Mesothelial cell of epicardium (in vitro differentiated cells): ENCODE data around the gene OSER1. TPM values are rescaled to one million over a fixed set of nuclear protein-coding genes. Genes with fewer than 3 reads are reported as not detected.
"Not testable (repeated sequence)": the region's sequence is repeated elsewhere in the genome, so short reads cannot be mapped to it uniquely, and the experiment has no call there.

Source experiments
- DNase-seq, 2 experiments: peaks; one replicate each; pipeline ENCODE4 v3.0.0; 2021; ENCODE audit warnings: low spot score in 2 of 2; ENCODE audit not compliant: unreplicated experiment in 2 of 2
- H3K27ac Mint-ChIP-seq: 2 replicates; pipeline ENCODE4 v1.8.0; 2021; ENCODE audit warnings: mixed read lengths
- H3K27me3 Mint-ChIP-seq: 2 replicates; pipeline ENCODE4 v1.8.0; 2021; ENCODE audit warnings: low read depth, mixed read lengths
- H3K36me3 Mint-ChIP-seq: 2 replicates; pipeline ENCODE4 v1.8.0; 2021; ENCODE audit warnings: mixed read lengths
- H3K4me1 Mint-ChIP-seq: 2 replicates; pipeline ENCODE4 v1.8.0; 2021; ENCODE audit warnings: mixed read lengths
- H3K4me3 Mint-ChIP-seq: 2 replicates; pipeline ENCODE4 v1.8.0; 2021; ENCODE audit warnings: mild to moderate bottlenecking, moderate library complexity, mixed read lengths
- H3K9me3 Mint-ChIP-seq: 2 replicates; pipeline ENCODE4 v1.8.0; 2021; ENCODE audit warnings: mixed read lengths
- CTCF ChIP-seq: fragments of 200-600 bp; sonication (generic); IDR thresholded peaks from one replicate; pipeline ENCODE4 v1.5.0; 2021; ENCODE audit warnings: antibody characterized with exemption; ENCODE audit not compliant: unreplicated experiment
- total RNA-seq: library from RNA; stranded (reverse); gene quantifications from 3 replicates; pipeline ENCODE4 v1.2.1, GENCODE V29; 2021

OSER1 gene
- total RNA-seq, 1 donor from 2014 or later = 31.5 TPM

GRCh38 chr20:44245977-44246376 lies 35.4 kb upstream of the OSER1 start:
- Mint-ChIP-seq H3K9me3 (no peaks in the 10 kb centered on the region), H3K4me1 (peaks cover 9% of the 10 kb centered on the region), H3K27me3 (peaks cover 54% of the 10 kb centered on the region), H3K27ac (no peak overlapping the region), H3K36me3 (no peaks in the 10 kb centered on the region), H3K4me3 (no peak overlapping the region)
- DNase-seq = no peak
- TF ChIP-seq CTCF = no peak

- no peaks in the 10 kb centered on the region for H3K36me3 Mint-ChIP-seq
- no peak for DNase-seq
- no peak overlapping the region for H3K27ac Mint-ChIP-seq
- H3K9me3 Mint-ChIP-seq = no peaks in the 10 kb centered on the region
- peaks cover 2% of the 10 kb centered on the region for H3K4me1 Mint-ChIP-seq
- H3K27me3 Mint-ChIP-seq = peaks cover 44% of the 10 kb centered on the region
- H3K4me3 Mint-ChIP-seq = no peak overlapping the region
- TF ChIP-seq CTCF = no peak
Observed at GRCh38 chr20:44241796-44242195, 31.2 kb upstream of the OSER1 start.

GRCh38 chr20:44236840-44237239 lies 26.3 kb upstream of the OSER1 start:
- not testable (repeated sequence) for H3K4me3 Mint-ChIP-seq, DNase-seq, H3K4me1 Mint-ChIP-seq, H3K9me3 Mint-ChIP-seq, H3K27ac Mint-ChIP-seq, H3K27me3 Mint-ChIP-seq, H3K36me3 Mint-ChIP-seq

GRCh38 chr20:44235702-44236101 lies 25.1 kb upstream of the OSER1 start:
- H3K27me3 Mint-ChIP-seq = peaks cover 7% of the 10 kb centered on the region
- H3K4me1 Mint-ChIP-seq = no peaks in the 10 kb centered on the region
- H3K9me3 Mint-ChIP-seq = no peaks in the 10 kb centered on the region
- H3K27ac Mint-ChIP-seq = no peak overlapping the region
- no peak overlapping the region for H3K4me3 Mint-ChIP-seq
- H3K36me3 Mint-ChIP-seq = no peaks in the 10 kb centered on the region
- DNase-seq = no peak
- TF ChIP-seq CTCF = no peak

GRCh38 chr20:44234566-44235317 lies 24.2 kb upstream of the OSER1 start:
- Mint-ChIP-seq H3K27ac (no peak overlapping the region), H3K4me3 (no peak overlapping the region), H3K9me3 (no peaks in the 10 kb centered on the region), H3K4me1 (no peaks in the 10 kb centered on the region), H3K36me3 (no peaks in the 10 kb centered on the region), H3K27me3 (peaks cover 1% of the 10 kb centered on the region)
- DNase-seq = no peak
- no peak for TF ChIP-seq CTCF

- H3K36me3 Mint-ChIP-seq = no peaks in the 10 kb centered on the region
- no peak overlapping the region for H3K27ac Mint-ChIP-seq
- H3K4me3 Mint-ChIP-seq = no peak overlapping the region
- H3K27me3 Mint-ChIP-seq = no peaks in the 10 kb centered on the region
- no peaks in the 10 kb centered on the region for H3K9me3 Mint-ChIP-seq
- TF ChIP-seq CTCF = no peak
- H3K4me1 Mint-ChIP-seq = no peaks in the 10 kb centered on the region
- no peak for DNase-seq
Observed at GRCh38 chr20:44233436-44234016, 23.0 kb upstream of the OSER1 start.

GRCh38 chr20:44232469-44232856 lies 21.9 kb upstream of the OSER1 start:
- not testable (repeated sequence) for H3K27ac Mint-ChIP-seq, H3K9me3 Mint-ChIP-seq, H3K36me3 Mint-ChIP-seq, H3K4me1 Mint-ChIP-seq, DNase-seq, H3K4me3 Mint-ChIP-seq, H3K27me3 Mint-ChIP-seq
